Measurements from ENCODE around the gene OPN3. TPM values are rescaled to one million over a fixed set of nuclear protein-coding genes. Genes with fewer than 3 reads are reported as not detected.

Gene OPN3
- total and polyA plus RNA-seq, 2 of the 4 experiments (the other 2 are of a cell fraction) = 16.4 to 21.9 TPM

DNA sequence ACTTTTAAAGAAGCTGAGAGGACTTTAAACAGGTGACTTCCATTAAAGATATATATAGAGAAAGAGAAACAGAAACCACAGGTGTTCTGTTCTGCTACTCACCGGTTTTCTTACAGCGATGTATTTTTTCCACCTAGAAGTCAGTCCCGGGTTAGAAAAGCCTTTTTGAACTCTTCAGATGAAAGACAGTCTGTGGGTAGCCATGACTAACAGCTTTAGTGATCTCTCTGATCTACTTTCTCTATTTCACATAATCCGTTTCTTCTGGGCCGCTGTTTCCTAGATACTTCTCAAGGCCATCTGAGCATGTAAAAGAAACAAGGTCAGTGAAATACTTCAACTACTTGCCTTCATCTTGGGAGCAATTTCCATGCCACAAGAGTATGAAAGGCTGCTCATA, 37.0 kb upstream of the OPN3 start:
- no peak overlapping the region for H2BK20ac ChIP-seq (ENCODE audit: low read depth, low read length)
- H2AK9ac ChIP-seq (replicated peaks; ENCODE audit: low read depth, low read length, poor library complexity) = no peak overlapping the region
- no peak overlapping the region for H3K4ac ChIP-seq (ENCODE audit: low read depth, low read length)
- H4K8ac ChIP-seq (ENCODE audit: low read depth in 2 of 2, low read length in 2 of 2) = no peak overlapping the region
- H3K18ac ChIP-seq (ENCODE audit: low read depth, low read length) = no peak overlapping the region
- DNase-seq (no peak), ATAC-seq (ENCODE audit: low read depth) (no peak)
- H4K20me1 ChIP-seq (ENCODE audit: insufficient read depth, low read length) = no peaks in the 10 kb centered on the region
- intact Hi-C loops (cut with micrococcal nuclease) = no loop called here
- no peak overlapping the region for H3K9ac ChIP-seq (ENCODE audit: low read depth, low read length)
- H3K14ac ChIP-seq (replicated peaks; ENCODE audit: low read depth, low read length) = no peak overlapping the region
- no peak overlapping the region for H4K5ac ChIP-seq (ENCODE audit: low read depth, low read length)
- dilution Hi-C loops (cut with HindIII; ENCODE audit: low sequenced_read_pairs, unreplicated experiment) = no loop called here
- H3K36me3 ChIP-seq (ENCODE audit: control insufficient read depth, insufficient read depth, low read length) = no peaks in the 10 kb centered on the region
- H3K4me2 ChIP-seq (ENCODE audit: low read depth, low read length) = no peak overlapping the region
- H2BK120ac ChIP-seq (ENCODE audit: low read depth, low read length) = no peak overlapping the region
- TF ChIP-seq MXI1 (IDR thresholded peaks at IDR 0.05; ENCODE audit: borderline replicate concordance, low read depth, low read length) = no peak
- CTCF ChIA-PET = no interaction called here
- in situ Hi-C loops (cut with MboI; ENCODE audit: low sequenced_read_pairs) = no loop called here
- H3K9me3 ChIP-seq (ENCODE audit: control insufficient read depth, insufficient read depth, low read length) = no peaks in the 10 kb centered on the region
- H3K4me3 ChIP-seq (ENCODE audit: insufficient read depth, low read depth, low read length) = no peak overlapping the region
- H3K9me1 ChIP-seq (ENCODE audit: insufficient read depth, low read length) = no peaks in the 10 kb centered on the region
- H3K23ac ChIP-seq (ENCODE audit: low read depth, low read length) = no peak overlapping the region
- peaks cover 2% of the 10 kb centered on the region; the same call in 1 of the 2 replicates for H3K27me3 ChIP-seq (ENCODE audit: control insufficient read depth, insufficient read depth, low read length)
- no peaks in the 10 kb centered on the region for H3K79me1 ChIP-seq (ENCODE audit: low read depth in 1 of 2, low read length in 2 of 2)
- WGBS, 2 experiments (ENCODE audit: extremely low coverage in 2 of 2, insufficient read length in 1 of 2) = no CpG with 5 or more reads among the region's 5 CpGs
- H2BK5ac ChIP-seq (ENCODE audit: low read depth, low read length, poor library complexity, severe bottlenecking) = no peak overlapping the region
- H3K56ac ChIP-seq (ENCODE audit: extremely low read depth, insufficient read depth, low read length) = no peak overlapping the region
- no peaks in the 10 kb centered on the region for H3K4me1 ChIP-seq (ENCODE audit: control insufficient read depth, insufficient read depth, low read length)
- no peak overlapping the region for H3K27ac ChIP-seq (ENCODE audit: insufficient read depth, low read length)
- no peak overlapping the region for H4K91ac ChIP-seq (ENCODE audit: insufficient read depth, low read depth, low read length)
- no peak overlapping the region for H2BK15ac ChIP-seq (ENCODE audit: low read depth, low read length)
- no peak overlapping the region for H2AK5ac ChIP-seq (ENCODE audit: low read depth, low read length)
- BruUV-seq (replicated peaks) = no TSS peak
- no peak overlapping the region for H2AFZ ChIP-seq (replicated peaks; ENCODE audit: low read length, poor library complexity)
- POLR2A ChIA-PET (ENCODE audit: unreplicated experiment) = no interaction called here

Data from IMR-90 (cell line).